IPS DF 4.7 (cell line): ENCODE data around the gene ZNF100.
"Not testable (repeated sequence)": the region's sequence is repeated elsewhere in the genome, so short reads cannot be mapped to it uniquely, and the experiment has no call there.

ENCODE experiments used
- DNase-seq: peaks from one replicate; pipeline ENCODE4 v3.0.0-alpha.2; 2013; ENCODE audit warnings: low spot score; ENCODE audit errors: extremely low read depth

The ZNF100 gene

DNA sequence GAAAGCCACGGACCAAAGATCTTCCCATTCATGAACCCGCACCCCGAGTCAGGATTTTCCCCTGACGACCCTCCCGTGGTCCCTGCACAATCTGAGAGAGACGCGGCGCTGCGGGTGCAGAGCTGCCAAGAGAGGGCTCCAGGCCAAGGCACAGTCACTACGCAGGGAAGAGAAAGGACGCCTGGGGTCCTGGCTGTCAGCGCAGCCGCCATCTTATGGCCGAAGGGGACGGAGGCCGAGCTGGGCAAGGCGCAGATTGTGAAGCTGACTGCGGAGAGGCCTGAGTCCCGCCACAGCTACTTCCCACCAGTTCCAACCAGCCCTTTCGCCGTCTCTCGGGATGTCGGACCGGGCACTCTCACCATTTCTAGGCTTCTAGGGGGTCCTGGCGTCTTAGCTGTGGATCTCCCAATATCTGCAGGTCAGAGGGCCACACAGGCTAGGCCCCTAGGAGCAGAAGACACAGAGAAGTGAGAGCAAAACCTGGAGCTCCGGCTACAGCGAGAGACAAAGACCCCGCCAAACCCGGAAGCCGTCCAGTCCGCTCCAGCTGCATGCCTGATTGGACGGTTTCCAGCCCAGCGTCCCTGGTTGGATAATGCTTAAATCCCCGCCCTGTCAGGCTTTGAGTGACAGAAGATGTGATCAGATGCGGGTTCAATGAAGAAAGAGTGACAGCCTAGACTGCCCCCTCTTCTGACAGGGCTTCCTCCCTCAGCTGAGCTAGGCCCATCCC lies at the start of gene ZNF100:
ZNF100 (minus strand) TSS at position 515 of the 736 bp plus-strand sequence; CDS start at position 365, 150 bp downstream.
- peak; percentile 76 for DNase-seq

DNA sequence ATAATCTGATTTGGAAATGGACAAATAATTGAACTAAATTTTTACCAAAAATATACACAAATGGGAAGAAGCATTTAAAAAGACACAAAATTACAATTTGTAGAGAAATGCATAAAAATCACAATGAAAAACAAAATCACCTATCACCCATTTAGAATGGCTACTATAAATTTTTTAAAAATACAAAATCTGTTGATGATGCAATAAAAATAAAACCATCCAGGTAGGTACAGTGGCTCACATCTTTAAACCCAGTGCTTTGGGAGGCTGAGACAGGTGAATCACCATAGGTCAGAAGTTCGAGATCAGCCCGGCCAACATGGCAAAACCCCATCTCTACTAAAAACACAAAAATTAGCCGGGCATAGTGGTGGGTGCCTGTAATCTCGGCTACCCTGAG lies 45.1 kb upstream of the ZNF100 start:
- no peak for DNase-seq

DNA sequence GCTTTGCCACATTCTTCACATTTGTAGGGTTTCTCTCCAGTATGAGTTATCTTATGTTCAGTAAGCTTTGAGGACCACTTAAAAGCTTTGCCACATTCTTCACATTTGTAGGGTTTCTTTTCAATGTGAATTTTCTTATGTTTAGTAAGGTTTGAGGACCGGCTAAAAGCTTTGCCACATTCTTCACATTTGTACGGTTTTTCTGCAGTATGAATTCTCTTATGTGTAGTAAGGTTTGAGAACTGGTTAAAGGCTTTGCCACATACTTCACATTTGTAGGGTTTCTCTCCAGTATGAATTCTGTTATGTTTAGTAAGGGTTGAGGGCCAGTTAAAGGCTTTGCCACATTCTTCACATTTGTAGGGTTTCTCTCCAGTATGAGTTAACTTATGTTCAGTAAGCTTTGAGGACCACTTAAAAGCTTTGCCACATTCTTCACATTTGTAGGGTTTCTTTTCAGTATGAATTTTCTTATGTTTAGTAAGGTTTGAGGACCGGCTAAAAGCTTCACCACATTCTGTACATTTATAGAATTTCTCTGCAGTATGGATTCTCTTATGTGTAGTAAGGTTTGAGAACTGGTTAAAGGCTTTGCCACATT lies 41.1 kb upstream of the ZNF100 start:
- not testable (repeated sequence) for DNase-seq

DNA sequence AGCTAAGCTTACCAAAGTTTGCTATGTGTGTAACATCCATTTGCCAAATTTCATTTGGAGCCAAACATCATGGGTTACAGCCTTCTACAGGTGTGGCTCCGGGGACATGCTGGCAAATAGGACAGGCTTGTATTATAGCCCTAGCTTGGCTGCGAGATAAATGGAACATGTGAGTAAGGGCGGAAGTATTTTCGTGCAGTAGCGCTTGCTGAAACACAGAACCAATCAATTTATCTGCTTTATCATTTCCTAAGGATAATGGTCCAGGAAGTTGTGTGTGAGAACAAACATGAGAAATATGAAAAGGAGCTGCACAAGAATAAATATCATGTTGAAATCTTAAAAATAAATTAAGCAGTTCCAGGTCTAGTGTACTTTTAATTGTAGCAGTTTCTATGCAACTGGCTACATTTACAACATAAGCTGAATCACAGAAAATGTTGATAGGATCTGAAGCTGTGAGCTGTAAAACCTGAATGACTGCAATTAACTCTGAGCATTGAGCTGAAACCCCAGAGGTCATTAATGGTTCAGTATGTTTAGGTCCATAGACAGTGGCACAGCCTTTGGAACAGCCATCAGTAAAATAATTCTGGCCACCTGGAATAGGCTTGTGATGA lies 22.2 kb upstream of the ZNF100 start:
- no peak for DNase-seq

DNA sequence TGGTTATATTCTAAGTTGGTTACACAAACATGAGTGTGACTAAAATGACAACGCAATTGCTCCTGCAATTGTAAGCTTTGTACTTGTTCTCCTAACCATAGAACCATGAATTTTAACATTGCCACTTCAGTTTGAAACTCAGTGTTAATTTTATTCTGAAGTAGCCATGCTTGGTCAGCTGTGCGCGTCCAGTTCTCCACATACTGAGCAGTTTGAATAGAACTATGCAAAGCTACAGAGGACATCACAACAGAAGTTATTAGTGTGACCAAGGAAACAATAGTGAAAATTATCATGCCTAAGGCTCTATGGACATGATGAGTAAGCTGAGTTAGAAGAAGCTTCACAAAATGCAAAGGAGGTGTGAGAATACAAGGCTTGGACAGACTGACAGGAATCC lies 19.6 kb upstream of the ZNF100 start:
- no peak for DNase-seq

DNA sequence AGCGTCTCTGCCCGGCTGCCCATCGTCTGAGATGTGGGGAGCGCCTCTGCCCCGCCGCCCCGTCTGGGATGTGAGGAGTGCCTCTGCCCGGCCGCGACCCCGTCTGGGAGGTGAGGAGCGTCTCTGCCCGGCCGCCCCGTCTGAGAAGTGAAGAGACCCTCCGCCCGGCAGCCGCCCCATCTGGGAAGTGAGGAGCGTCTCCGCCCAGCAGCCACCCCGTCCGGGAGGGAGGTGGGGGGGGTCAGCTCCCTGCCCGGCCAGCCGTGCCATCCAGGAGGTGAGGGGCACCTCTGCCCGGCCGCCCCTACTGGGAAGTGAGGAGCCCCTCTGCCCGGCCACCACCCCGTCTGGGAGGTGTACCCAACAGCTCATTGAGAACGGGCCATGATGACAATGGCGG lies 8.4 kb upstream of the ZNF100 start:
- DNase-seq: not testable (repeated sequence)

DNA sequence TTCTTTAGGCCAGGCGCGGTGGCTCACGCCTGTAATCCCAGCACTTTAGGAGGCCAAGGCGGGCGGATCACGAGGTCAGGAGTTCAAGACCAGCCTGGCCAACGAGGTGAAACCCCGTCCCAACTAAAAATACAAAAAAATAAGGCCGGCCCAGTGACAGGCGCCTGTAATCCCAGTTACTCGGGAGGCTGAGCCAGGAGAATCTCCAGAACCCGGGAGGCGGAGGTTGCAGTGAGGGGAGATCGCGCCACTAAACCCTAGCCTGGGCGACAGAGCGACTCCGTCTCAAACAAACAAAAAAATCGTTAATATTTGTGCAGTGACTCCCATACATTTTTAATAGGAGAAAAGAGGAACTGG lies 694 bp downstream of the ZNF100 start:
- DNase-seq: not testable (repeated sequence)

DNA sequence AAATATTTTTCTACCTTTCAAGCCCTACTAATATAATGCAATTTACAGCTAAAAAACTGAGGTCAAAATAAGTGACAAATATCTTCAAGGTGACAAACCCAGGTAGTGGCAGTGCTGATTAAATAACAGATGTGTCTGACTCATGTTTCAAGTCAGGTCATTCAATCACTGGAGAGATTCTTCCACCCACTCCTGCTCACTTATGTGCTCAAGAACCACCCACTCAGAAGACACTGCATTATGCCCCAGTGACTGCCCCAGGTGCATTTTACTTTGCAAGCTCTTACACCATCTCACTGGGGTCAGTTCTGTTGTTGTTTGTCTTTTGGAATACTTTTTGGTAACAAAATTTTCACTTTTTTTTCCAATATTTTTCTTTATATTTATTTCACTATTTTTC lies 2.2 kb downstream of the ZNF100 start:
- no peak for DNase-seq

DNA sequence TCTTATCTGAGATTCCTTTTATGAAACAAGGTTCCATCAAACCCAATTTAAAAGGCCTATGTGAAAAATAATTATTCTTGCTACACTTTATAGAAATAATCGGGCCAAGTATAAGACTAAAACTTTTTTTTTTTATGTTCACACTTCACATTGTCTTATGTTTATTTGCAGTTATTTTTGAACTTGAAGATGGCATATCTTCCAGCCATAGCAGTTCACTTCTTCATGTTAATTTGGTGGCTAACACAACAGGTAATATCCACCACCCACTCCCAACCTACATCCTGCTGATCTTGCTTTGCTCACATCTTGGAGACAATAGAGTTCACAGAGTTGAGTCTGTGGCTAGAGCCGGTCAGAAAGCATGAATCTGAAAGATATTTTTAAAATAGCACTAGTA lies 5.8 kb downstream of the ZNF100 start:
- not testable (repeated sequence) for DNase-seq

DNA sequence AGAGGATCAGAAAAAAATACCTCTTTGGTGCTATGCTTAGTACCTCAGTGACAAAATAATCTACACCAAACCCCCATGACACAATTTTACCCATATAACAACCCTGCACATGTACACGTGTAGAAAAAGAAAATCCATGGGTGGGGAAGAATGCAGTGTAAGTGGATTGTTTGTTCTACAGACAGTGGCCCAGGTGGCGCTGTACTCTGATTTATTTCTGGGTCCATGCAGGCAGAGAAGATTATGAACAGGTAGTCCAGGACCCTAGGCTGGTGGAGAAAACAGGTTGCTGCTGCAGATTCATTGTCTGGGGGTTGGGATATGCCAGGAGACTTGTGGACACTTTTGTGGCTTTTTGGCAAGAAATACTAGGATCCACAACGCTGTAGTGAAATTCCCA lies 9.1 kb downstream of the ZNF100 start:
- DNase-seq: no peak

DNA sequence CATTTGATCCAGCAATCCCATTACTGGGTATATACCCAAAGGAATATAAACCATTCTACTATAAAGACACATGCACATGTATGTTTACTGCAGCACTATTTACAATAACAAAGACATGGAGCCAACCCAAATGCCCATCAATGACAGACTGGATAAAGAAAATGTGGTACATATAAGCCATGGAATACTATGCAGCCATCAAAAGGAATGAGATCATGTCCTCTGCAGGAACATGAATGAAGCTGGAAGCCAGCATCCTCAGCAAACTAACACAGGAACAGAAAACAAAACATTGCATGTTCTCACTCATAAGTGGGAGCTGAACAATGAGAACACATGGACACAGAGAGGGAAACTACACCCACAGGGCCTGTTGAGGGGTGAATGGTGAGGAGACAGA lies 11.8 kb downstream of the ZNF100 start:
- DNase-seq: not testable (repeated sequence)

DNA sequence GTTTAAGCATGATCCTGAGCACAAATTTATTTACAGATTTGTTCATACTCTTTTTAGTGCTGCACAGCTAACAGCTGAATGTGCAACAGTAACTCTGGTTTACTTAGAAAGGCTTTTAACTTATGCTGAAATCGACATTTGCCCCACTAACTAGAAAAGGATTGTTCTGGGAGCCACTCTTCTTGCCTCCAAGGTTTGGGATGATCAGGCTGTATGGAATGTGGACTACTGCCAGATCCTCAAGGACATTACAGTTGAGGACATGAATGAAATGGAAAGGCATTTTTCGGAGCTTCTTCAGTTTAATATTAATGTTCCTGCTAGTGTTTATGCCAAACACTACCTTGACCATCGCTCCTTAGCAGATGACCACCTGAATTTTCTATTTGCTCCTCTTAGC lies 16.0 kb downstream of the ZNF100 start:
- no peak for DNase-seq

DNA sequence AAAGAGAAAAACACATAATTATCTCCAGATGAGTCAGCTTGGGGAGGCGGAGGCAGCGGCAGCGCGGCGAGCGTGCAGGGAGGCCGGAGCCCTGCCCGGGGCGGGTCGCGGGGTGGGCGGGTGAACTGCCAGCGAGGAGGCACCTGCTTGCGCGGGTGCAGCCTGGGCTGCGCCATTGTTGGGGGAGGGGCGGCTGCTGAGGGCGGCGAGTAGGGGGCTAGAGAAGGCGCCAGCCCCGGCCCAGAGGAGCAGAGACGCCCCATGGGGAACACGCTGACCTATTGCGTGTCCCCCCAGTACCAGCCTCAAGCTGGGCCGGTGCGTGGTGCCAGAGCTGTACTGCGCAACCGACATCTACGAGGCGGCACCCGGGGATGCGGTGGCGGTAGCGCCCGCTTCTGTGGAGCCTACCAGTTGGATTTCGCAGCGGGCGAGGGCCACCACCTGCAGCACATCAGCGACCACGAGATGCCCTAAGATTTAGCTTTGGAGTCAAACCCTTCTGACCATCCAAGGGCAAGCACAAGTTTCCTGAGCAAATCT lies 16.7 kb downstream of the ZNF100 start:
- DNase-seq: no peak

DNA sequence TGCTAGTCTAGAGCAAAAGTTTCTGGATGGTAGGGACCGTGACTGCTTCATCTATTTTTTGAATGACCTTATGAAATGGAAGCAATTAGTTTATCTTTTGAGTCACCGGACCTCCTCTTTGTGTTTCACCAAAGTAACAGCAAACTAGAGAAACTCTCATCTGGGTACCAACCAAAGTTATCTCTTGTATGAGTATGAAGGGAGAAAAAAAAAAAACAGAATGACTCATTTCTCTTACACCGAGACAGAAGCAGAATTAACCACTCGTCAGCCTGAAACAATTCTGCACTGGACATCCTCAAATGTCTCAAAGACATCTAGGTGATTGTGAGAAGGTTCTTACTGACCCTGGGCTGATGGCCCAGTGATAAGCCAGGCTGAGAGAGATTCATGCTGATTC lies 18.3 kb downstream of the ZNF100 start:
- DNase-seq: no peak

DNA sequence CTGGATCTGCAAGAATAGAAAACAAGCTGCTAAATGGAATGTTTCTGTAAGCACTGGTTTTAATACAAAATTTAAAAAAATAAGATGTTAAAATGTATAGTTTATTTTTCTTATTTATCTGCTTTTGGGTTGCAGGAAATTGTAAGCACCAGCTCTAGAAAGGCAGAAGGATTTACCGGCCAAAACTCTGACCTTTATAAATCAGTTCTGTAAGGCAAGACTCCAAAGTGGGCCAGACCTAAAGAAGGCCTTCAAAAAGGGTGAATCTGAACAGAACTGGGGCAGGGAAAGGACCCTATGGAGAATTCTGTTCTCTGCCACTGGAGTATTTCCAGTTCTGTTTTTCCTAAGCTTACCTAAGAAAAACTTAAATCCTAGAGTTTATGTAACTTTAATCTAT lies 19.3 kb downstream of the ZNF100 start:
- DNase-seq: no peak

DNA sequence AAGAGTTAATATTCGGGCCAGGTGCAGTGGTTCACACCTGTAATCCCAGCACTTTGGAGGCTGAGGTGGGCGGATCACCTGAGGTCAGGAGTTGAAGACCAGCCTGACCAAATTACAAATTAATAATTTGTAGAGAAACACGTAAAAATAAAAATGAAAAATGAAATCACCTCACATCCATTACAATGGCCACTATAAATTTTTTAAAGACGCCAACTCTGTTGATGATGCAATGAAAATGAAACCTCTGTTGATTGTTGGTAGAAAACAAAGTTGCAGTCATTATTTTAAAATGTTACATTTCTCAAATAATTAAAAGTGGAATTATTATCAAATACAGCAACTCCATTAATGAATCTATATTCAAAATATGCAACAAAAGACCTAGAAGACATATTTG lies 26.8 kb downstream of the ZNF100 start:
- DNase-seq: no peak

DNA sequence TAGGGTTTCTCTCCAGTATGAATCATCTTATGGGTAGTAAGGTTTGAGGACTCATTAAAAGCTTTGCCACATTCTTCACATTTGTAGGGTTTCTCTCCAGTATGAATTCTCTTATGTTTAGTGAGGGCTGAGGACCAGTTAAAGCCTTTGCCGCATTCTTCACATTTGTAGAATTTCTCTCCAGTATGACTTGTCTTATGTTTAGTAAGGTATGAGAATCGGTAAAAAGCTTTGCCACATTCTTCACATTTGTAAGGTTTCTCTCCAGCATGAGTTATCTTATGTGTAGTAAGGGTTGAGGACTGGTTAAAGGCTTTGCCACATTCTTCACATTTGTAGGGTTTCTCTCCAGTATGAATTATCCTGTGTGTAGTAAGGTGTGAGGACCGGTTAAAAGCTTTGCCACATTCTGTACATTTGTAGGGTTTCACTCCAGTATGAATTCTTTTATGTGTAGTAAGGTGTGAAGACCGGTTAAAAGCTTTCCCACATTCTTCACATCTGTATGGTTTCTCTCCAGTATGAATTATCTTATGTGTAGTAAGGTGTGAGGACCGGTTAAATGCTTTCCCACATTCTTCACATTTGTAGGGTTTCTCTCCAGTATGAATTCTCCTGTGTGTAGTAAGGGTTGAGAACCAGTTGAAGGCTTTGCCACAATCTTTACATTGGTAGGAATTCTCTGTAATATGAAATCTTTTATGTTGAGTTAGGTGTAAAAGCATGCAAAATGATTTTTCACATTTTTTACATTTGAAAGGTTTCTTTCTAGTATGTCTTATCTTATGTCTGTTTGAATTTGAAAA lies 40.2 kb downstream of the ZNF100 start:
- not testable (repeated sequence) for DNase-seq

DNA sequence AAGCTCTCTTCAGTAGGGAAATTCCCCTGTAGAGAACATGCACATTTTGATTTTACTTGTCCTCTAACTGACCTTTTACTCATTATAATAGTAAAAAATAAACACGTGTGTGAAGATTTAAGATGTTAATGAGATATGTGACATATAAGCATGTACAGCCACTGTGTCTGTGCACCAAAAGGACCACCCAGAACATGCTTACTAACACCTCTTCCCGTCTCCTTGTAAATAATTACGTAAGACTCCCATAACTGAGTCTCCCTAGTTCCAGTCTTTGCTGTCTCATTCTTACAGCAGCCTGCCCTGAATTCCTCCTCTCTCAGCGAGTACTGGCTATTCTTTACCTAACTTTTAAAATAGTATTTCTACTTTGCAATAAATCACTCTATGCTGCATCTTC lies 53.6 kb downstream of the ZNF100 start:
- no peak for DNase-seq

DNA sequence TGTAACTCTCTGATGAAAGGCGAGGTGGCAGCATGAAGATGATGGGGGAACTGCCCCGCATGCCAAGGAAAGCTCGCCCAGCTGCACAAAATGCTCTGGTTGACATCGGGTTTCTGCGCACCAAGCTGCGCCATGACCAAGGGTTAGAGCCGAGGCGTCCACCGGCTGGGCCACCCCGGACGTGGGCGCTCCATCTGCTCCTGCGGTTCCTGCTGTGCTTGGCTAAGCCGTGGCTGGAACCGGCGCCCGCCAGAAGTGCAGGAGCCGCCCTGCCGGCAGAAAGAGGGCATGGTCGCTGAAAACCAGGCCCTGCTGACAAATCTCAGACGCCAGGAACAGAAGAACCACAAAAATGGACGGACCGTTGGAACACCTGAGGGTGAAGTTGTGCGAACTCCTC lies 57.9 kb downstream of the ZNF100 start:
- DNase-seq: no peak

DNA sequence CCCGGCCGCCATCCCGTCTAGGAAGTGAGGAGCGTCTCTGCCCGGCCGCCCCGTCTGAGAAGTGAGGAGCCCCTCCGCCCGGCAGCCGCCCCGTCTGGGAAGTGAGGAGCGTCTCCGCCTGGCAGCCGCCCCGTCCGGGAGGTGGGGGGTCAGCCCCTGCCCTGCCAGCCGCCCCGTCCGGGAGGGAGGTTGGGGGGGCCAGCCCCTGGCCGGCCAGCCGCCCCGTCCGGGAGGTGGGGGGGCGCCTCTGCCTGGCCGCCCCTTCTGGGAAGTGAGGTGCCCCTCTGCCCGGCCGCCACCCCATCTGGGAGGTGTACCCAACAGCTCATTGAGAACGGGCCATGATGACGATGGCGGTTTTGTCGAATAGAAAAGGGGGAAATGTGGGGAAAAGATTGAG lies 59.5 kb downstream of the ZNF100 start:
- DNase-seq: not testable (repeated sequence)

DNA sequence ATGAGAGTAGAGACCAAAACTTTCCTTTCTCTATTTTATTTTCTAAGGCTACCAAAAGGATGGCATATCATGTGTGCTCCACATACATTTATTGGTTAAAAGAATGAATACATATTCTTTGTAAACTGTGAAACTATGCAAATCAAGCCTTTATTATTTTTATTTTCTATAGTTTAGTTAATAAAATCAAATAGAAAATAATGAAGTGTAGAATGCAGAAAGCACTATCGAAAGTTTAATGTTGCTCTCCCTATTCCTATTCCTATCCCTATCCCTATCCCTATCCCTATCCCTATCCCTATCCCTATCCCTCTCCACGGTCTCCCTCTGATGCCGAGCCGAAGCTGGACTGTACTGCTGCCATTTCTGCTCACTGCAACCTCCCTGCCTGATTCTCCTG lies 60.3 kb downstream of the ZNF100 start:
- DNase-seq: no peak

DNA sequence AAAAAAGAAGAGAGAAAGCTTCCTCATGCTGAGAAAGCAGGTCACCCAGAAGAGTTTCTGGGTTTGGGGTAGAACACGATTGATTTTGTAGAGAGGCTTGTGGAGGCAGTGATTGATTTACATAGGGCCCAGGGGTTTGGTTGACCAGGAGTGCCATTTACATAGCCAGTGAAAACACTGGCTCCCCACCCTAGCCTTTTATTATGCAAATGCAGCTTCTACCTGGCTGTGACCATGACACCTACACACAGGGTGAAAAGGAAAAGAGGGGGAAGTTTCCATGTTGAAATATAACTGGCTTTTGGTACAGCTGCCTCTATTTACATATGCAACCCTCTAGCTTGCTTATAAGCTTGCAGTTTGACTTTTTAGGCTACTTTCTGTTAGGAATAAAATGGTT lies 62.0 kb downstream of the ZNF100 start:
- DNase-seq: peak; percentile 36
